Hepatocyte (in vitro differentiated cells): ENCODE measurements around the gene OR2K2. TPM values are rescaled to one million over a fixed set of nuclear protein-coding genes. Genes with fewer than 3 reads are reported as not detected.

Experiments
- DNase-seq: peaks from one replicate; pipeline ENCODE4 v3.0.0-alpha.2; 2016; ENCODE audit warnings: low spot score
- H2AFZ ChIP-seq: fragments of 200-600 bp; sonication (generic); 2 replicates; pipeline ENCODE4 v1.6.0; 2016; ENCODE audit warnings: antibody characterized with exemption, mild to moderate bottlenecking
- H3K27ac ChIP-seq: fragments of 200-600 bp; sonication (generic); 2 replicates; pipeline ENCODE4 v1.5.1; 2016; ENCODE audit warnings: mild to moderate bottlenecking
- H3K27me3 ChIP-seq: fragments of 200-600 bp; sonication (generic); 2 replicates; pipeline ENCODE4 v1.6.1; 2016
- H3K36me3 ChIP-seq: fragments of 200-600 bp; sonication (generic); replicated peaks from 2 replicates; pipeline ENCODE4 v1.5.1; 2016; ENCODE audit warnings: low read depth; ENCODE audit not compliant: insufficient read depth
- H3K4me1 ChIP-seq: fragments of 200-600 bp; sonication (generic); 2 replicates; pipeline ENCODE4 v1.5.1; 2016; ENCODE audit warnings: mild to moderate bottlenecking, moderate library complexity; ENCODE audit not compliant: insufficient read depth
- H3K4me2 ChIP-seq: fragments of 200-600 bp; sonication (generic); 2 replicates; pipeline ENCODE4 v1.6.0; 2016
- H3K4me3 ChIP-seq: fragments of 200-600 bp; sonication (generic); 2 replicates; pipeline ENCODE4 v1.5.1; 2016; ENCODE audit warnings: mild to moderate bottlenecking
- H3K79me2 ChIP-seq: fragments of 200-600 bp; sonication (generic); 2 replicates; pipeline ENCODE4 v1.6.0; 2017; ENCODE audit warnings: mild to moderate bottlenecking
- H3K9me2 ChIP-seq: fragments of 200-600 bp; sonication (generic); replicated peaks from 2 replicates; pipeline ENCODE4 v1.6.0; 2017; ENCODE audit warnings: mild to moderate bottlenecking; ENCODE audit not compliant: insufficient read depth
- H3K9me3 ChIP-seq: fragments of 200-600 bp; sonication (generic); 2 replicates; pipeline ENCODE4 v1.5.1; 2016; ENCODE audit warnings: low read depth, mild to moderate bottlenecking
- H4K20me1 ChIP-seq: fragments of 200-600 bp; sonication (generic); 2 replicates; pipeline ENCODE4 v1.6.0; 2016; ENCODE audit warnings: mild to moderate bottlenecking; ENCODE audit not compliant: insufficient read depth, poor library complexity, severe bottlenecking
- CTCF ChIP-seq: fragments of 200-600 bp; sonication (generic); IDR thresholded peaks from 2 replicates; pipeline ENCODE4 v1.5.1; 2016; ENCODE audit warnings: antibody characterized with exemption, mild to moderate bottlenecking; ENCODE audit not compliant: poor library complexity
- EZH2 ChIP-seq: fragments of 200-600 bp; sonication (generic); IDR thresholded peaks from 2 replicates; pipeline ENCODE4 v1.6.1; 2016; ENCODE audit warnings: antibody characterized with exemption, mild to moderate bottlenecking, borderline replicate concordance
- EZH2phosphoT487 ChIP-seq: fragments of 200-600 bp; sonication (generic); IDR thresholded peaks from one replicate; pipeline ENCODE4 v1.6.1; 2018; ENCODE audit warnings: antibody characterized with exemption, mild to moderate bottlenecking, low read depth, moderate library complexity; ENCODE audit not compliant: unreplicated experiment, severe bottlenecking
- WGBS: methylation state at CpG from one replicate; pipeline ENCODE4 v1.1.6; 2016; ENCODE audit warnings: low lambda C conversion rate; ENCODE audit errors: missing lambda C conversion rate; 5-methylcytosine and 5-hydroxymethylcytosine counted together
- polyA plus RNA-seq: library from polyadenylated mRNA; unstranded; fragments of >200 nt; fragmentation: Nextera tagmentation; extraction: Ambion mirVana; gene quantifications from 2 replicates; pipeline ENCODE4 v1.2.1, GENCODE V29; 2016
- total RNA-seq: library from RNA; depleted of rRNA; stranded (reverse); fragments of >200 nt; gene quantifications from 2 replicates; pipeline ENCODE4 v1.2.3, GENCODE V29; 2014

OR2K2 gene
- total and polyA plus RNA-seq, 2 experiments from 2014 or later = not detected

GRCh38 chr9:111297066-111297824 lies 32.8 kb downstream of the OR2K2 start:
- H3K4me2 ChIP-seq = no peak overlapping the region
- H4K20me1 ChIP-seq = no peaks in the 10 kb centered on the region
- DNase-seq = no peak
- TF ChIP-seq EZH2 (no peak), CTCF (no peak), EZH2phosphoT487 (no peak)
- WGBS = 90% methylated on average over 2 of the region's 2 CpGs
- H2AFZ ChIP-seq = no peak overlapping the region
- no peaks in the 10 kb centered on the region for H3K36me3 ChIP-seq
- H3K9me3 ChIP-seq = no peaks in the 10 kb centered on the region
- H3K27ac ChIP-seq = no peak overlapping the region
- H3K9me2 ChIP-seq = no peaks in the 10 kb centered on the region
- H3K4me1 ChIP-seq = peaks cover 6% of the 10 kb centered on the region
- H3K4me3 ChIP-seq = no peak overlapping the region
- H3K27me3 ChIP-seq = no peaks in the 10 kb centered on the region
- no peaks in the 10 kb centered on the region for H3K79me2 ChIP-seq

- Histone ChIP-seq H3K9me3 (no peaks in the 10 kb centered on the region), H2AFZ (no peak overlapping the region), H3K4me1 (peaks cover 6% of the 10 kb centered on the region), H3K79me2 (no peaks in the 10 kb centered on the region), H4K20me1 (no peaks in the 10 kb centered on the region), H3K27ac (no peak overlapping the region), H3K36me3 (no peaks in the 10 kb centered on the region), H3K4me3 (no peak overlapping the region), H3K9me2 (no peaks in the 10 kb centered on the region), H3K4me2 (no peak overlapping the region), H3K27me3 (no peaks in the 10 kb centered on the region)
- 100% methylated on average over 2 of the region's 2 CpGs for WGBS
- TF ChIP-seq CTCF (no peak), EZH2phosphoT487 (no peak), EZH2 (no peak)
- no peak for DNase-seq
These were observed 35.2 kb downstream of the OR2K2 start for GRCh38 chr9:111294691-111295451.

DNA sequence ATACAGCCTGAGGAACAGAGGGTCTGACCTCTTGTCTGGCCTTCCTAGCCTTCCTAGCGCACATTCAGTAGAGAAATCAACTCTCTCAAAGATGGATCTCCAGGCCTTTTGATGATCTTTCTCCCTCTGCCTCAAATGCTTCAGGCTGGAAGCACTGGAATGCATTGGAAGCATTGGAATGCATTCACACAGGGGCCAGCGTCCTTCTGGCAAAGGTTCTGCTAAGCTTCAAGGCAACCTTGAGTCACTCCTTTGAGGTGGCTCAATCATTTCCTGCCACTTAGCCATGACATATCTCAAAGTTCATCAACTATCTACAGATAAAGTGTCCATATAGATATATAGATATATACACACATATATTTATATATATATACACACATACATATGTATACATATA lies 42.9 kb downstream of the OR2K2 start:
- no peak overlapping the region for H3K4me2 ChIP-seq

More for the DNA sequence above, 42.9 kb downstream of the OR2K2 start:
- no peaks in the 10 kb centered on the region for H3K79me2 ChIP-seq
- H3K4me1 ChIP-seq = no peaks in the 10 kb centered on the region
- TF ChIP-seq EZH2phosphoT487 (no peak), EZH2 (no peak), CTCF (no peak)
- no peaks in the 10 kb centered on the region for H3K9me2 ChIP-seq
- no peak for DNase-seq
- H3K36me3 ChIP-seq = no peaks in the 10 kb centered on the region
- no peaks in the 10 kb centered on the region for H4K20me1 ChIP-seq
- H3K9me3 ChIP-seq = no peaks in the 10 kb centered on the region
- H2AFZ ChIP-seq = no peak overlapping the region
- WGBS = 65% methylated on average over 2 of the region's 2 CpGs
- no peak overlapping the region for H3K27ac ChIP-seq
- H3K4me3 ChIP-seq = no peak overlapping the region
- no peaks in the 10 kb centered on the region for H3K27me3 ChIP-seq
